ENCODE data around the gene PRRC2C. TPM values are rescaled to one million over a fixed set of nuclear protein-coding genes. Genes with fewer than 3 reads are reported as not detected.
"Not testable (repeated sequence)": the region's sequence is repeated elsewhere in the genome, so short reads cannot be mapped to it uniquely, and the experiment has no call there.

PRRC2C gene
- 39.1 and 55.9 TPM in 2 replicates for total RNA-seq (2014; rRNA removed; shearing (Covaris generic))

DNA sequence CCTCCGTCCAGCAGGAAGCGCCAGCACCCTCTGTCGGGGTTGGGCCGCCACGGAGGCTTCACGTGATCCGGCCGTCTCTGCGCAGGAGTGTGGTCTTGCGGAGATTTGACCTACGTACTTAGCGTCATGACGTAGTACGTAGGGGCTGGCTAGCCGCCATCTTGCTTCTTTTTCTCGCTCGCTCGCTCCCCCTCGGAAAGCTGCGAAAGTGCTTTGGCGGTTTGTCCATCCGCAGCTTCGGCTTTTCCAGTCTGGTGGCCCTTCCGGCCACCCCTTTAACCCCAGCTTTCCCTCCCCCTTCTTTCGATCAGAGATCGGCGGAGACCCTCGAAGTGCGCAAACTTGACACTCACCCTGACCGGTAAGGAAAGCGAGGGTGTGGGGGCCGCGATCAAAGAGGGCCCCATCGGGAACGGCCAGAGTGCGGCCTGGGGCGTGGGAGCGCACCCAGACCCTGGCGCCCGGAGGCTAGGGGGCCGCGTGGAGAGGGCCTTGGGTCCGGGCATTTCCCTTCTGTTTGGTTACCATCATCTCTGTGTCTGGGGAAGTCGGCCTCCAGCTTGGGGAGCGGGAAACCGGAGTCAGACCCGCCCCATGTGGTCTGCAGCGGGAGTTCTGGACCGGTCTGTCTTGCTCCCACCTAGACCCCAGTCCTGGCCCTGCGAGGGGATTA is at the start of gene PRRC2C:
Gene PRRC2C (plus strand): TSS at position 156 of the 673 bp plus-strand sequence. CDS start 26,559 bp downstream, outside the sequence.
- peak; percentile 98 for DNase-seq (ENCODE audit: low read depth)

DNA sequence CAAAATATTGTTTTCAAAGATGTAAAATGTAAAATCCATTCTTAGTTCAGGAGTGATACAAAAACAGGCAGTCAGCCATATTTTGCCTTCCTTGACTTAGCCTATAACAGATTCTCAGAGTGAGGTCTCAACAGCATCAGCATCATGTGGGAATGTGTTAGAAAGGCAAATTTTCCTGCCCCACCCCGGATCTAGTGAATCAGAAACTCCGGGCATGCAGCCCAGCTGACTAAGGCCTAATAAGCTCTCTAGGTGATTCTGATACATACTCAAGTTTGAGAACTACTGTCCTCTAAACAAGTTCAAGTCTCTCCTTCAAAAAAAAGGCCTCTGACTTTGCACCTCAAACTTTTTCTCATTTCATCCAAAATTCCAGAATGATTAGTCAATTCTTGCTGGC is 46.9 kb upstream of the PRRC2C start:
- peak; percentile 99 for DNase-seq (ENCODE audit: low read depth)

DNA sequence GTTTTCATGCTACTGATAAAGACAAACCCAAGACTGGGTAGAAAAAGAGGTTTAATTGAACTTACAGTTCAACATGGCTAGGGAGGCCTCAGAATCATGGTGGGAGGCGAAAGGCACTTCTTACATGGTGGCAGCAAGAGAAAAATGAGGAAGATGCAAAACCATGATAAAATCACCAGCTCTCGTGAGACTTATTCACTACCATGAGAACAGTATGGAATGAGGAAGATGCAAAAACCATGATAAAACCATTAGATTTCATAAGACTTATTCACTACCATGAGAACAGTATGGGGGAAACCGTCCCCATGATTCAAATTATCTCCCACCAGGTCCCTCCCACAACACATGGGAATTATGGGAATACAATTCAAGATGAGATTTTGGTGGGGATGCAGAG is 45.1 kb upstream of the PRRC2C start:
- not testable (repeated sequence) for DNase-seq (ENCODE audit: low read depth)

DNA sequence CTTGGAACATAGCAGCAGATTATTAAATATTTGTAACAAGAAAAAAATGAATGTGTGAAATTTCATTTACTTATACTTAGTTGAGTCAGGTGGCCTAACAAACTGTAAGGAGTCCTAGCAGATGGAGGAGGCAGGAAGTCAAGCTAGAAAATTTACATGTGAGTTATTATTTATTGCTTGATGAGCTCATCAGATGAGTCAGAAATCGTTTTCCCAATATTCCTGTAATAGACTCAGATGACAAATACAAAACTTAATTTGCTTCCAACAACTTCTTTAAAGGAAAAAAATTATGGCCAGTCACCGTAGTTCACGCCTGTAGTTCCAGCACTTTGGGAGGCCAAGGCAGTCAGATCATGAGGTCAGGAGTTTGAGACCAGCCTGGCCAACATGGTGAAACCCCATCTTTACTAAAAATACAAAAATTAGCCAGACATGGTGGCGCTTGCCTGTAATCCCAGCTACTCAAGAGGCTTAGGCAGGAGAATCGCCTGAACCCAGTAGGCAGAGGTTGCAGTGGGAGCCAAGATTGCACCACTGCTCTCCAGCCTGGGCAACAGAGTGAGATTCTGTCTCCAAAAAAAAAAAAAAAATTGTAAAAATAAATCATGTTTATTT is 43.9 kb upstream of the PRRC2C start:
- DNase-seq (ENCODE audit: low read depth): peak; percentile 79

DNA sequence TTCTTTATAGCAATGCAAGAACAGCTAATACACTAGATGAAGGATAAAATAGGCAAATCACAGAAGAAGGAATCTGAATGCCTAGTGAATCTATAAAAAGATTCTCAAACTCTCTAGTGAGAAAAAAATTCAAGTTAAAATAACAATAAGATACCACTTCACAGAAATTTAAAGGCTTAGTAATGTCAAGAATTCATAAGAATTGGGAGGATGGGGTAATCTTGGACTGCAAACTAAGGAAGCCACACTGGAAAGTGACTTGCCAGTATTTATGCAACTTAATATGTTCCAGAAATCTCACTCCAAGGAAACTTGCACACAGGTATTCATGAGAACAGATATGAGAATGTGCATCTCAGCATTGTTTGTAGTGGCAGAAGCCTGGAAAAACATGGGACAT is 38.9 kb upstream of the PRRC2C start:
- DNase-seq (ENCODE audit: low read depth): no peak

DNA sequence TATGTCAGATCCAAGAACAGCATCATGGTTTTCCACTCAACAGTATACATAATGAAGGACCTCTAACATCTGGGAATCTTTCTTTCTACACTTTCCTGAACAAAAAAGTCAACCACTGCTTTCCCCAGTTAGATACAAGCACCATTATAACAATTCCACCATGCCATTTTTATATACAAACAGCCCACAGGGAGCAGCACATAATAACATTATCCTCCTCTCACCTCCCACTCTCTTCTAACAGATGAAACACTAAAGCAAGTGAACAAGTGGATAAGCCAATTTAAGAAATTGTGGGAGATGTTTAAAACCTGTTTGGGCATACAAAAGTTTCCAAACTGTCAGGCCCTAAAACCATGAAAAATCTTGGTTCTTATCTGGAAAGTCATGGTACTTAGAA is 29.4 kb upstream of the PRRC2C start:
- no peak for DNase-seq (ENCODE audit: low read depth)

DNA sequence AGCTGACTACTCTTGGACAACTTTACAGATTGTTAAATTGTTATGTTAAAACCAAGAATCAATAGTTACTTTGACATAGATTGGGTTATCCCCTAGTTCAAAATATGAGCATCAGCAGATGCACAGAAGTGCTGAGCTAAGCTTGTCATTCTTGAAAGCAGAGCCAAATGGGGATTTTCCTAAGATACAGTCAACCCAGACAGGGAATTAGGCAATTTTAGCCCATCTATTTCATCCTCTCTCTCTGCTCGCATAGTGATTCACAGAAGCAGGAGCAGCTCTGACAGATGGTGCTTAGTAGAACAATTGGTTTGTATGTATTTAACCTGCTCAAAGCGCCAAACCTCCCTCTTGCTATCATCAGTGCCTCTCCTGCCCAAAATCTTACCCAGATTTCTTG is 27.9 kb upstream of the PRRC2C start:
- DNase-seq (ENCODE audit: low read depth): no peak

DNA sequence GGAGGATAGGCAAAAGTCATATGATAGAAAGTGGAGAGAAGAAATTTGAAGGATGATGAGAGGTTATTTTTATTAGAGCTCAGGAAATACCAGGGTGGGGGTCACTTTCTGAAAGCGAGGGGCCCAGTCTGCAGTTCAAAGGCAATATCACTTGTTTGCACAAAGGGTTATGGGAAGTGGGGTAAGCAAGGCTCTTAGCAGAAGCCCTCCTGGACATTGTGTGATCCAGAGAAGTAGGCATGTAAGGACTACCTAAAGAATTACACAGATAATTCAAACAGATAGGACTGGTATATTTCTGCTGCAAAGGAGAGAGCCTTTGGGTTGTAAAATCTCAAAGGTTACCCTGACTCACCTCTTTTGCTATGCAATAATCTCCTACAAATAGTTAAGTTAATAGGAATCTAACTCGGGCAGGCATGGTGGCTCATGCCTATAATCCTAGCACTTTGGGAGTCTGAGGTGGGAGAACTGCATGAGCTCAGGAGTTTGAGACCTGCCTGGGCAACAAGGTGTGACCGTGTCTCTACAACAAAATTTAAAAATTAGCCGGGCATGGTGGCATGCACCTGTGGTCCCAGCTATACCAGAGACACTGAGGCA is 25.2 kb upstream of the PRRC2C start:
- peak; percentile 23 for DNase-seq (ENCODE audit: low read depth)

DNA sequence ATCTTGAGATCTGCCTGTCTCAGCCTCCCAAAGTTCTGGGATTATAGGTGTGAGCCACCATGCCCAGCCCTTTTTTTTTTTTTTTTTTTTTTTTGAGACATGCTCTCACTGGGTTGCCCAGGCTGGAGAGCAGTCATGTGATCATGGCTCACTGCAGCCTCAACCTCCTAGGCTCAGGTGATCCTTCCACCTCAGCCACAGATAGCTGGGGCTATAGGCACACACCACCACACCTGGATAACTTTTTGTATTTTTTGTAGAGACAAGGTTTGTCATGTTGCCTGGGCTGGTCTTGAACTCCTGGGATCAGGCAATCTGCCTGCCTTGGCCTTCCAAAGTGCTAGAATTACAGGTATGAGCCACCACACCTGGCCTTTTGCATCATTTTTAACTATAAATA is 17.7 kb upstream of the PRRC2C start:
- DNase-seq (ENCODE audit: low read depth): no peak

DNA sequence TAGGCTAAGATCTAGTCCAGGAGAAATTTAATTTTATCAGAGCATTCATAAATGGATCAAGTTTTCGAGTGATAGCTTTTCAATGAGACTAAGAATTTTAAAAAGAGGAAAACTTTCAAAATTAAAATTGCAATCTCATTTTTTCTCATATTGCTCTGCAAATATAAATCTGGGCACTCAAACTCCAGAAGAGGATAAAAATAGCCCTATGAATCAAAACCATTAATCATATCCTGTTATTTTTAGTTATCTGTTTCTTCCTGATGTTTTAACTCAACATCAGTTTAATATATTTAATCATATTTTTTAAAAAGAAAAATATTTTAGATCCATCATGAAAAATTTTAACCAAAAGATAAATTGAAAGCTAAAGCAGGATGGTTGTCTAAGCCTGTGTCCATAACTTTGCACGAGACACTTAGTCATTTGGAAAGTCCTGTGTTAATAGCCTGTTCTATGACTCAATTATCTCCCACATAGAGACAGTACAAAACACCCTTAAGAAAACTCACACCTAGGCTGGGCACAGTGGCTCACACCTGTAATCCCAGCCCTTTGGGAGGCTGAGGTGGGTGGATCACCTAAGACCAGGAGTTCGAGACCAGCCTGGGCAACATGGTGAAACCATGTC is 17.1 kb upstream of the PRRC2C start:
- peak; percentile 56 for DNase-seq (ENCODE audit: low read depth)

DNA sequence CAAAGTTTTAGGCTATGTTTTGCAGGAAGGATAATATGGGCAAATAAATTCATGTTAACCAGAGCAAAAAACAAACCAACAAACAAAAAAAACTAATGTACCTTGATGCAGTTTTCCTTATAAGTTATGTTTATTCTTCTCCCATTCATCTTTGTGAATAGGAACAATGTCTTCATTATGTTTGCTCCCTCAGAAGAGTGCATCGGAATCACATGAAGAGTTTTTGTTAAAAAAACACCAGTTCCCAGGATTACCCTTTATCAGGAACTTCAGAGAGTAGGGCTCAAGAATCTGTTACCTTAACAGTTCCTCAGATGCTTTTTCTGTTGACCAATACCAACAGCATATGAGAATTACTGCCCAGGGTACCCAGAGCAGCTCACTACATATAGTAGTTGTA is 14.6 kb upstream of the PRRC2C start:
- DNase-seq (ENCODE audit: low read depth): no peak

DNA sequence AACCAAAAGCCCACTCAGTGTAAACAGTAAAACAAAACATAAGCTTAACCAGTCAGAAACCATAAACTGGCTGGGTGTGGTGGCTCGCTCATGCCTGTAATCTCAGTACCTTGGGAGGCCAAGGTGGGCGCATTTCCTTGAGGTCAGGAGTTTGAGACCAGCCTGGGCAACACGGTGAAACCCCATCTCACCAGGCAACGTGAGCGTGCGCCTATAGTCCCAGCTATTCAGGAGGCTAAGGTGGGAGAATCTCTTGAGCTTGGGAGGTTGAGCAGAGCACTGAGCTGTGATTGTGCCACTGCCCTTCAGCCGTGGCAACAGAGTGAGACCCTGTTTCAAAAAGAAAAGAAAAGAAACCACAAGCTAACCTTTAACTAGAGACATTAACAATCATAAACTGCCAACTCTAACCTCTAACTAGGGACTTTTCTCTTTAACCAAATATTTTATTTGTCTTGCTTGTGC is 13.1 kb upstream of the PRRC2C start:
- no peak for DNase-seq (ENCODE audit: low read depth)

DNA sequence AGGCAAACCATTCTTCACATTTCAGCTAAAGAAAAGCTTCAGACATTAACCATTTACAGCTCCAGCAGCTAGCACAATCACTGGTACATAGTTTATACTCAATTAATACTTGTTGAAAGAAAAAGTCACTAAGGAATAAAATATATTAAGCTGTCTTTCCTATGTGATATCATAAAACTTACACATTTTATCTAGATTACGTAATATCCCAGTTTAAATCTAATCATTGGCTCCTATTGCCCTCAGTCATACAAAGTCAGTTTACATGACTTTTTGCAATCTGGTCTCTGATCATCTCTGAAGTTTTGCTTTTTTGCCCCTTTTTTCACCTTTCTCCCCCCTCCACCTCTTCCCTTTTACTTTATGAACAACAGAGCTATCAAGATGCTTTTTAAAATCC is 8.5 kb upstream of the PRRC2C start:
- DNase-seq (ENCODE audit: low read depth): no peak

DNA sequence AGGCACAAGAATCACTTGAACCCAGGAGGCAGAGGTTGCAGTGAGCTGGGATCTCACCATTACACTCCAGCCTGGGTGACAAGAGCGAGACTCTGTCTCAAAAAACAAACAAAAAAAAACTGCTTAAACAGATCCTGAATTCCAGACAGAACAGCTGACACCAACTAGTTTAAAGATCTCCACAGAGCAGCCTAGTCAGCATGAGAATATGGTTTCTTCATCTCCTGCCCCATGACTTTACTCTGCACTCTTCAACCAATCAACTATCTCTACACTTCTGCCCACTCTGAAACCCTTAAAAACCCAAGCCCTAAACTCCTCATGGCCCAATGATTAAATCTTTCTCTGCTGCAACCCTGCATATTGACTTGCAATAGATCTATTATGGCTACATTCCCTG is 7.5 kb upstream of the PRRC2C start:
- DNase-seq (ENCODE audit: low read depth): no peak

DNA sequence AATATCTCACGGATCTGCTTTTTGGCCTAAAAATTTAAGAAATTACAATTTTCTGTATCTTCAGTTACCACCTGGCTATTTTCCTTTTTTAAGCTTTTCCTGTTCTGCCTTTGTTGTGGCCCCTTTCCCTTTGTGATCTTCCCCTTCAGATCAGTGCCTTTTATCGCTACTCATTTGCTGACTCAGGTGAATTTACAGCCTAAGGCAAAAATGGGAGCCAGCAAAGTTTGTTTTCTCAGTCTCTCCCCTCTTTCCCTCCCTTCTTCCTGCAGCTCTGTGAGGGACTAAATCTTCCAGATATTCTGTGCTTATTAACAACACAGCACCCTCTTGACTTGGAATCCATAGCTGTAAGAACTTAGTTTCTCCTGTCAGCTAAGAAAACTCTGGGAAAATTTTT is 5.3 kb upstream of the PRRC2C start:
- DNase-seq (ENCODE audit: low read depth): peak; percentile 25

DNA sequence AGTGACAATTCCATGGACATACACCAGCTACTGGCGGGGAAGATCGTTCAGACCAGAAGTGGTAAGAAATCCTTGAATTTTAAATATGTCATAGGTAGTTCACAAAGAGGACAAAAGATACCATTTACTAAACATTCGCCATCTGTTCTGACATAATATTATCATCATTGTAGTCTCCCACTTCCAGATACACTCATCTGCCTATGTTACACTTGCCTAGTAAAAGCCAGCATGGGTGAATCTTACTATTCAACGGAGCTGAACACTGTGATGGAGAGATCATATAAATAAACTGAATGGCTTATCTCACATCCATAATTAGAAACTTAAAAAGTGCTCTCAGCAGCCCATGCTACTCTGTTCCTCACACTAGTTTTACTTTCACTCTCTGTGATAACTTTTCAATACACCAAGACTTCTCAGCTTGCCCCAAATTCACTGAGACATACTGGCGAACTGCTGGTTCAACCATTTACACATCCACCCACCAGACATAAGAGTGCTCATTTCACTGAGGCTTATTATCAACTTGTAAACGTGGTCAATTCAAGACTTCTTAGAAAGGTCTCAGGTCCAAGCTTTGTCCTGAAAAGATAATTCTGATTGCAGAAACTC is 463 bp upstream of the PRRC2C start:
- no peak for DNase-seq (ENCODE audit: low read depth)

DNA sequence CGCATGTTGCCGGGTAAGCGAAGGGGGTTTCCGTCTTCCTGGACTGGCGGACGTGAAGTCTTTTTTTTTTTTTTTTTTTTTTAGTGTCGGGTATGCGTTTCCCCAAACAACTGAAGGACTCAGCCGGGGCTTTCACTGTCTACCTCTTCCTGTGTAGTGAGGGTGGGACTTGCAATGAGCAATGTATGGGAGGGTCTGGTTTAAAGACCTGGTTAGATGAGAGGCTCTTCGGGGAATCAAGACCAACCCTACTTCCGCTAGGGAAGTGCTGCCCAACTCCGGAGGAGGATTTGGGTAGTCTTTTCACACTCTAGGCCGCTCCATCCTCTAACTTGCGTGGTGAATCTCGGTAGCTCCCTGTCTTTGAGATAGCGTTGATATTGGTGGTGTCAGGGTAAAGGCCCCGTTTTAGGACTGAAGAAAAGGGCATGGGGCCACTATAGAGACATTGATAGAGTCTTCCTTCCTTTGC is 754 bp downstream of the PRRC2C start:
- DNase-seq (ENCODE audit: low read depth): peak; percentile 76

DNA sequence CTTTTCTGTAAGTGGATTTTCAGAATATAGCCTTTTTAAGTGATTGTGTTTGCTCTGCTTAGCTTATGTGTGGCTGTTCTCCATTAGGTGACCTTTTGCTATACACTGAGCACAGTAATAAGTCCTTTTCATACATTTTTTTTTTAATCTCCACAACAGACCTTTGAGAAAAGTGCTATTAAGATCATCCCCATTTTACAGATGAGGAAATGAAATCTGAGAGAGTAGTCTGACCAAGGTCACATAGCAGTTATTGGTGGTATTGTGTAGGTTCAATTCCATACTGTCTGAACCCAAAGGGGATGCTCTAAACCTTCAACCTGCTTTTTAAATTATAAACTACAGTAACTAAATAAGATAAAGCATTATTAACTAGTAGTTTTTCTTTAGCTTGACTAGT is 1.7 kb downstream of the PRRC2C start:
- DNase-seq (ENCODE audit: low read depth): no peak

DNA sequence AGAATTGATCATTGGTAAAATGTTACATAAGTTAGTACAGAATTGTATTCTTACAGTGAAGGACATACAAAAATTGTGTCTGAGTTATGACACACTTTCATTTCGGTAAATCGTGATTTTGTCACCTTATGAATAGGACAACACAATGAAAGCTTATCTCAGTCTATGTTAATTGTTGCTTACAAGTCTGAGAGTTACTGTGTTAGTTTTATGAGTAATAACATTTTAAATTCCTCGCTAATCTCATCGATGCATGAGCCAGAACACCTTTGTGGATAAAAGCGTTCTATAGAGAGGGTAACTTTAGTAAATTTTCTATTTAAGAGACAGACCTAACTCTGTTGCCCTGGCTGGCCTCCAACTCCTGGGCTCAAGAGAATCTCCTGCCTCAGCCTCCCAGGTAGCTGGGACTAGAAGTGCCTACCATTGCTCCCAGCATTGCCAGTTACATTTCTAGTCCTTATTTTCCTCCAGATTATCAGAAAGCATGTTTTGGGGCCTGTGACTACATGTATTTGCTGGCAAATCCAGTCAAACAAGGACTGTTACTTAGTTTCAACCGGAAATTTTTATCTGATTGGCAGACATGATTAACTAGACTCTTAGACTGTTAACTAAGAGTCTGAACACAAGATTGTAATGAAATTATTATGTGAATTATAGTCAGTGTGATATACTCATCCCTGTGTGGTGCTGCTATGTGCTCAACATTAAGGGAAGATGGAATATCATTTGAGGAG is 3.0 kb downstream of the PRRC2C start:
- DNase-seq (ENCODE audit: low read depth): no peak

DNA sequence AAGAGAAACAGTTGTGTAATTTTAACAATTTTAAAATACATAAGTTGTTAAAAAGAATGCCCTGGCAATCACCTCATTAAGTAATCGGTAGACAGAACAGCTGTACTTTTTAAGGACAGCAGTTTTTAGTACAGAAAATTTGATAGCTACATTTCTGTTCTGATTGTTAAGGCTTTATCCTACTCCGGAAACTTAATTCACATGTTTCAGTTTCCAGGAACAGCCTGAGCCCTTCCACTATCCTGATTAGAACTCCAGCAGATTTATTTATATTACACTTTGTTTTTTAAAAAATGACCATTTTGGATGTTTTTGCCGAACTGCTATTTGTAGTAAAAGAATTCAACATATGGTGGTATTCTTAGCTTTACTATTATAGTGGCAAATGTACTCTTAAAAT is 8.7 kb downstream of the PRRC2C start:
- DNase-seq (ENCODE audit: low read depth): no peak

DNA sequence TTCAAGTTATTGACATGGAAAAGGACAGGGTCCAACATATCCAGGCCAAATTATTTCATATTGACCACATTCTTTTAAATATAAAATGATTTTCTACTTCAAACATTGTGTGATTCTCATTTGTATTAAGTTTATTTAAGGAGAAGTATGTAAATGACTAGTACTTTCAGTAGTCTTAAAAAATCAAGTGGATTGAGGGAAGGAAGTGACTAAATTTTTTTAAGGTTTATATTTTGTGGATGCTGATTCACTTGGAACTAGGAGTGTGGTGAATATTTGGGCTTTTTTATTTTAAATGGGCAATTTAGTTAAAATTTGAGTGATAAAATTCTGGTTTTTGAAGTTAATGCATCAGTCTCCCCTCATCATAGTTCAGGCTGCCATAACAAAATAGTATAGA is 10.1 kb downstream of the PRRC2C start:
- DNase-seq (ENCODE audit: low read depth): no peak
